GM19099 (cell line): ENCODE results near the gene MYBPH.

Experiments used
- POLR2A ChIP-seq: IDR thresholded peaks from 3 replicates; pipeline ENCODE4 v1.6.1; 2011; ENCODE audit warnings: low read depth; ENCODE audit not compliant: insufficient read length; ENCODE audit errors: extremely low read depth

The MYBPH gene

GRCh38 chr1:203166192-203166940 is 9.3 kb downstream of the MYBPH start:
- TF ChIP-seq POLR2A: no peak

- no peak for TF ChIP-seq POLR2A
These were observed 9.8 kb downstream of the MYBPH start for GRCh38 chr1:203165800-203166161.

GRCh38 chr1:203165101-203165799 is 10.4 kb downstream of the MYBPH start:
- no peak for TF ChIP-seq POLR2A

GRCh38 chr1:203163891-203164635 is 11.6 kb downstream of the MYBPH start:
- no peak for TF ChIP-seq POLR2A

- no peak for TF ChIP-seq POLR2A
These were observed 13.2 kb downstream of the MYBPH start for GRCh38 chr1:203162403-203162802.

GRCh38 chr1:203161703-203162102 is 13.9 kb downstream of the MYBPH start:
- no peak for TF ChIP-seq POLR2A

GRCh38 chr1:203161175-203161574 is 14.5 kb downstream of the MYBPH start:
- TF ChIP-seq POLR2A: no peak

GRCh38 chr1:203159844-203160243 is 15.8 kb downstream of the MYBPH start:
- no peak for TF ChIP-seq POLR2A

GRCh38 chr1:203158960-203159665 is 16.5 kb downstream of the MYBPH start:
- no peak for TF ChIP-seq POLR2A

GRCh38 chr1:203158423-203158822 is 17.2 kb downstream of the MYBPH start:
- no peak for TF ChIP-seq POLR2A

- no peak for TF ChIP-seq POLR2A
These were observed 19.3 kb downstream of the MYBPH start for GRCh38 chr1:203156280-203156679.

- no peak for TF ChIP-seq POLR2A
These were observed 21.4 kb downstream of the MYBPH start for GRCh38 chr1:203153989-203154821.

- no peak for TF ChIP-seq POLR2A
These were observed 22.3 kb downstream of the MYBPH start for GRCh38 chr1:203153051-203153988.
